Measurements from ENCODE around the gene OSBPL6. TPM values are rescaled to one million over a fixed set of nuclear protein-coding genes. Genes with fewer than 3 reads are reported as not detected.
"Not testable (repeated sequence)": the region's sequence is repeated elsewhere in the genome, so short reads cannot be mapped to it uniquely, and the experiment has no call there.

OSBPL6 gene
- total RNA-seq, 6 experiments from 2014 or later, result 2.4 to 7.5 (median 3.3) TPM

DNA sequence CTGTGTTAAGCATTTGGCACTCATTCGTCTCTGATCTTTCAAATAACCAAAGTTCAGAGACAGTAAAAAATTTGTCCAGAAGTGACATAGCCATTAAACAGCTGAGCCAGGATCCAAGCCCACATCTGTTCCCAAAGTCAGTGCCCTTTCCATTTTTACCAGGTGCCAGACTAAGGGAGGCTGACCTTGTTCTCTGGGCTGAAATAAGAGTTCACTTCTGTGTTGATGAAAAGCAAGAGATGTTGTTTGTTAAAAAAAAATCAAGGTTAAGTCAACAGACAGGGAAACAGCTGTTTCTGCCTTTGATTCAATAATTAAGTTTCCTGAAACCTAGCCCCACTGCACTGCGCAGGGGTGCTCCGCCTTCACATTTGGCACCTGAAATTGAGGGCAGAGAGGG, 139.5 kb downstream of the OSBPL6 start:
- no peak overlapping the region for H3K4me3 Mint-ChIP-seq
- DNase-seq, result no peak
- peaks cover 4% of the 10 kb centered on the region; the same call in 1 of the 2 replicates for H3K27me3 Mint-ChIP-seq (ENCODE audit: insufficient read depth)
- no peaks in the 10 kb centered on the region for H3K4me1 Mint-ChIP-seq (ENCODE audit: low read depth)
- no peak for TF ChIP-seq CTCF (IDR thresholded peaks at IDR 0.05)
- H3K36me3 Mint-ChIP-seq (ENCODE audit: low read depth), result peaks cover 9% of the 10 kb centered on the region; the same call in 1 of the 2 replicates
- no peak overlapping the region for H3K27ac Mint-ChIP-seq
- H3K9me3 Mint-ChIP-seq, result no peaks in the 10 kb centered on the region

- peaks cover 4% of the 10 kb centered on the region; the same call in 1 of the 2 replicates for H3K27me3 Mint-ChIP-seq (ENCODE audit: insufficient read depth)
- DNase-seq, result no peak
- no peak overlapping the region for H3K4me3 Mint-ChIP-seq
- no peaks in the 10 kb centered on the region for H3K9me3 Mint-ChIP-seq
- H3K36me3 Mint-ChIP-seq (ENCODE audit: low read depth), result peaks cover 9% of the 10 kb centered on the region; the same call in 1 of the 2 replicates
- no peaks in the 10 kb centered on the region for H3K4me1 Mint-ChIP-seq (ENCODE audit: low read depth)
- no peak for TF ChIP-seq CTCF (IDR thresholded peaks at IDR 0.05)
- no peak overlapping the region for H3K27ac Mint-ChIP-seq
These were observed 140.9 kb downstream of the OSBPL6 start for GRCh38 chr2:178335230-178335629.

GRCh38 chr2:178344121-178344520, 149.8 kb downstream of the OSBPL6 start:
- H3K27me3 Mint-ChIP-seq (ENCODE audit: insufficient read depth), result no peaks in the 10 kb centered on the region
- H3K36me3 Mint-ChIP-seq (ENCODE audit: low read depth), result peaks cover 4% of the 10 kb centered on the region; the same call in 1 of the 2 replicates
- no peak overlapping the region for H3K27ac Mint-ChIP-seq
- H3K4me1 Mint-ChIP-seq (ENCODE audit: low read depth), result 0 out of 2 replicates have a peak, but pooled peaks cover 5% of the 10 kb centered on the region
- DNase-seq, result no peak
- H3K9me3 Mint-ChIP-seq, result no peaks in the 10 kb centered on the region
- no peak overlapping the region for H3K4me3 Mint-ChIP-seq
- TF ChIP-seq CTCF (IDR thresholded peaks at IDR 0.05), result no peak

- H3K9me3 Mint-ChIP-seq, result no peaks in the 10 kb centered on the region
- 0 out of 2 replicates have a peak, but pooled peaks cover 5% of the 10 kb centered on the region for H3K4me1 Mint-ChIP-seq (ENCODE audit: low read depth)
These were observed 151.6 kb downstream of the OSBPL6 start for GRCh38 chr2:178345951-178346350.

GRCh38 chr2:178350051-178350450, 155.7 kb downstream of the OSBPL6 start:
- Mint-ChIP-seq H3K4me3 (no peak overlapping the region), H3K27ac (no peak overlapping the region), H3K27me3 (ENCODE audit: insufficient read depth) (peaks cover 2% of the 10 kb centered on the region; the same call in 1 of the 2 replicates), H3K9me3 (peaks cover 13% of the 10 kb centered on the region), H3K36me3 (ENCODE audit: low read depth) (peaks cover 17% of the 10 kb centered on the region; the same call in 1 of the 2 replicates), H3K4me1 (ENCODE audit: low read depth) (0 out of 2 replicates have a peak, but pooled peaks cover 5% of the 10 kb centered on the region)
- no peak for DNase-seq
- TF ChIP-seq CTCF (IDR thresholded peaks at IDR 0.05), result no peak

More at GRCh38 chr2:178345951-178346350, 151.6 kb downstream of the OSBPL6 start:
- no peak for DNase-seq
- Mint-ChIP-seq H3K4me3 (no peak overlapping the region), H3K27ac (no peak overlapping the region), H3K27me3 (ENCODE audit: insufficient read depth) (no peaks in the 10 kb centered on the region), H3K36me3 (ENCODE audit: low read depth) (peaks cover 4% of the 10 kb centered on the region; the same call in 1 of the 2 replicates)
- TF ChIP-seq CTCF (IDR thresholded peaks at IDR 0.05), result no peak

- not testable (repeated sequence) for H3K27me3 Mint-ChIP-seq (ENCODE audit: insufficient read depth); H3K4me3 Mint-ChIP-seq; H3K27ac Mint-ChIP-seq; H3K4me1 Mint-ChIP-seq (ENCODE audit: low read depth); DNase-seq
- peaks cover 23% of the 10 kb centered on the region for H3K9me3 Mint-ChIP-seq
- peaks cover 19% of the 10 kb centered on the region; the same call in 1 of the 2 replicates for H3K36me3 Mint-ChIP-seq (ENCODE audit: low read depth)
These were observed 163.4 kb downstream of the OSBPL6 start for GRCh38 chr2:178357704-178358103.
